GM21576 (cell line): ENCODE data around the gene OR12D2.
"Not testable (repeated sequence)": the region's sequence is repeated elsewhere in the genome, so short reads cannot be mapped to it uniquely, and the experiment has no call there.

Experiments used
- ATAC-seq: cut with Tn5 transposase; IDR thresholded peaks from one replicate; pipeline ENCODE4 v1.9.1; 2021; ENCODE audit warnings: mild to moderate bottlenecking, moderate library complexity; ENCODE audit not compliant: unreplicated experiment

Gene OR12D2, protein sequence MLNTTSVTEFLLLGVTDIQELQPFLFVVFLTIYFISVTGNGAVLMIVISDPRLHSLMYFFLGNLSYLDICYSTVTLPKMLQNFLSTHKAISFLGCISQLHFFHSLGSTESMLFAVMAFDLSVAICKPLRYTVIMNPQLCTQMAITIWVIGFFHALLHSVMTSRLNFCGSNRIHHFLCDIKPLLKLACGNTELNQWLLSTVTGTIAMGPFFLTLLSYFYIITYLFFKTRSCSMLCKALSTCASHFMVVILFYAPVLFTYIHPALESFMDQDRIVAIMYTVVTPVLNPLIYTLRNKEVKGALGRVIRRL

GRCh38 chr6:29395331-29395730, at the start of gene OR12D2:
Gene OR12D2, plus strand, starts transcription at chr6:29395631. Its CDS starts 1,069 bp downstream, at chr6:29396700.
- no peak for ATAC-seq

DNA sequence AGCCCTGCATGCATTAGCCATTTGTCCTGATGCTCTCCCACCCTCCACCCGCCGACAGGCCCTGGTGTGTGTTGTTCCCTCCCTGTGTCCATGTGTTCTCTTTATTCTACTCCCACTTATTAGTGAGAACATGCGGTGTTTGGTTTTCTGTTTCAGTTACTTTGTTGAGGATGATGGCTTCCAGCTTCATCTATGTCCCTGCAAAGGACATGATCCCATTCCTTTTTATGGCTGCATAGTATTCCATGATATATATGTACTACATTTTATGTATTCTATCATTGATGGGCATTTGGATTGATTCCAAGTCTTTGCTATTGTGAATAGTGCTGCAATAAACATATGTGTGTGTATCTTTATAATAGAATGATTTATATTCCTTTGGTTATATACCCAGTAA, 46.1 kb upstream of the OR12D2 start:
- not testable (repeated sequence) for ATAC-seq

DNA sequence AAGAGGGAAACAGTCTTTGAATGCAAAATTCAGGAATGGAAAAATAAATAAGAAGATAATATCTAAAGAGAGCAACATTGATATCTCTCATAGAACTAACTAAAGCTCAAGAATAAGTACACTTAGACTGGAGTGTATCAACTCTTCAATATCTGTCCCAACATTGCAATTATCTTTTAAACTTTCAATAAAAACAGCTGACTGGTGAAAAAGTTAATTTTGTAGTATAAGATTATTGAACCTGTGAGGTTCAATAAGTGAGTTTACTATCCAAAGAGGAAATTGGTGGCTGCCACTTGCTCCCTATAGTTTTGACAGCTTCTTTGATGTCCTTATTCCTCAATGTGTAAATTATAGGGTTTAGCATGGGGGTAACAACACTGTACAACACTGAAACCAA, 40.5 kb upstream of the OR12D2 start:
- ATAC-seq: no peak

DNA sequence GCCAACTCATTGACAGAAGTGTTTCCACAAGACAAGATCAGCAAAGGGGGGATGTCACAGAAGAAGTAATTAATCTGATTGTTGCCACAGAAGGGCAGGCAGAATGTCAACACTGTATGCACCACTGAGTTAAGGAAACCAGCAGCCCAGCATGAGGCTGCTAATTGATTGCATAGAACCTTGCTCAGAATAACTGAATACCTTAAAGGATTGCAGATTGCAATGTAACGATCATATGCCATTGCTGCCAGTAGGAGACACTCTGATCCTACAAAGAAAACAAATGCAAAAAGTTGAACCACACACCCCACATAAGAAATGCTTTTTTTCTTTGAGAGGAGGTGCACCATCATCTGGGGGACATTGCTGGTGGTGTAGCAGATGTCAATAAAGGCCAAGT, 39.8 kb upstream of the OR12D2 start:
- no peak for ATAC-seq

DNA sequence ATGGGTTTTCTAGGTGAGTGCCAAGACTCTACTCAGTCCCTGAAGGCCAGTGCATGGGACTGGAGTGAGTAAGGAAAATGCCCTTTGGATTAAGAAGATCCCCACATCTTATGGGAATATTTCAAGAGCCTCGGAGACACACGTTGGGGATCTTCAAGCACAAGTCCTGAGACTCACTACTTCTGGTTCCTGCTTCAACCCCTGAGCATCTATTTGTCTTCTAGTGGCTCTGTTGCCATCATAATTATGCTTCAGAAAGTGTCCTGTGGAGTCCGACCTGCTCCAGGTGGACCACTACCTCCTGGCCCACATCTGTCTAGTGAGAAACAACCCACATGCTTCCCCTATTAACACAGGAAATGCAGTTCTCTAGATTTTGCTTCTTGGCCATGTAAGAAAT, 26.7 kb upstream of the OR12D2 start, which contains the start of gene OR5V1:
Gene OR5V1, minus strand, starts transcription at position 101 of the 400 bp plus-strand sequence. CDS start 12,670 bp downstream, outside the sequence.
- ATAC-seq: no peak

DNA sequence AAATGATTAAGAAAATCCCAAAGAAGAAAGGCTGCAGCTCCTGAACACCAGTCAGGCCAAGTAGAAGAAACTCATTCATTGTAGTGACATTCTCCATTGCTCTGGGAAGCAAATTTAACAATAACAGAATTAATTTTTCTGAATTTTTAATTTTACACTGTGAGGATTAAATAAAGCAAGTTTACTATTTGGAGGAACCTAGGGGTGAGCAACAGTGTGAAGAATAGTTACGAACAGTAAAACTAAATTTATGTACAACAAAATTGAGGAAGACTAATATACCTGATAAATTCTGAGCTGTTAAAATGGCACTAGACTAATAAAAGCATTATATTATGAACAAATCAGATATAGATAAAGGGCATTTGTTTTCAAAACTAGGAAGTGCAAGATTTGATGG, 20.2 kb upstream of the OR12D2 start, which contains the start of gene OR12D3:
Gene OR12D3, minus strand, starts transcription at position 101 of the 400 bp plus-strand sequence. Its CDS starts 4 bp downstream, at position 97.
- ATAC-seq: no peak

DNA sequence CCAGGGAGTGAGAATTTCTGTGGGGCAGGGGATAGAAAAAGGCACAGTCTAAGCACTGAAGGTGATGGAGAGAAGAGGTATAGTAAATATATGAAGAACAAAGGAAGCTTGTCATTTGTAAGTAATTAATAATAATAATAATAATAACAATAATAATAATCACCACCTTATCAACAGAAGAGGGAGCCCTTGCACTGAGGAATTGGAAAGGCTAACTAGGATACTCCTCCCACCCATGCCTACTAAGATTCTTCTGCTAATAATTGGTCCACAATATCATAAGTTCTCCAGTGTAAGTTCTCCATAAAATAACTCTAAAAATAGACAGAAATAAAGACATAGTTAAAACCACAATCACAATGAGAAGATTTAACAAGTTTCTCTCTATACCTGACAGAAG, 19.4 kb upstream of the OR12D2 start:
- ATAC-seq: no peak

GRCh38 chr6:29388533-29388932, 6.9 kb upstream of the OR12D2 start:
- no peak for ATAC-seq

GRCh38 chr6:29399525-29399924, 4.1 kb downstream of the OR12D2 start:
- ATAC-seq: no peak

DNA sequence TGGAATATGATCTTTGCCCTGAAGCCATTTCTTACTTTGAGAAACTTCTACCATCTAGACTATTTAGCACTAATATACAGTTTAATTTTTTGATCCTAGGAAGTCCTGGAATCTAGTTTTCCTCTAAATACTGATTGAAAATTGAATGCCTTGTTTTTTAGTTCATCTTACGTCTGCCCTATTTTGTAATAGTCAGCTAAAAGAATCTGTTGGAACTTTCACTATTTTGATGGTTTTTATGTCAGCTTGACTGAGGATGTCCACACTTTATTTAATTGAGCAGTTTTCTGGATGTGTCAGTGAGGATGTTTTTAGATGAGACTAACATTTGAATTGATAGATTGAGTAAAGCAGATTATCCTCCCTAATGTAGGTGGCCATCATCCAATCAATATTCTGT, 8.4 kb downstream of the OR12D2 start:
- ATAC-seq: no peak

DNA sequence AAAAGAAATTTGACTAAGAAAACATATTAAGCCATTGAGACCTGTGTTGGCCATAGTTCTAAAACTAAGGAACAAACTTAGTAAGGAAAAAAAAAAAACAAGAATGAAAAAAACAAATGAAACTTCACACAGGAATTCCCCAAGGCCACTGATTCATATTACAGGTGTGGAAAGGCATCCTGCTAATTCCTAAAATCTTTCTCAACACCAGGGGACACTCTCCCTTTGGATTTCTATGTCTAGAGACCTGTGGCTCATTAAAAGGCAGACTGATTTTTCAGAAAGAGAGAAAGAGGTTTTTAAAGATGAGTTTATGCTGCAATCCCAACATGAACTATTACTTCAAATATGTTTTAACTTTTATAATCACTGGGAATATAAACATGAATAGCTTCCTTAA, 19.2 kb downstream of the OR12D2 start, which contains the start of gene OR12D1:
Gene OR12D1, plus strand, starts transcription at position 341 of the 400 bp plus-strand sequence.
- ATAC-seq: no peak

GRCh38 chr6:29419516-29419915, 24.1 kb downstream of the OR12D2 start:
- no peak for ATAC-seq

GRCh38 chr6:29424168-29424567, 28.7 kb downstream of the OR12D2 start:
- no peak for ATAC-seq

DNA sequence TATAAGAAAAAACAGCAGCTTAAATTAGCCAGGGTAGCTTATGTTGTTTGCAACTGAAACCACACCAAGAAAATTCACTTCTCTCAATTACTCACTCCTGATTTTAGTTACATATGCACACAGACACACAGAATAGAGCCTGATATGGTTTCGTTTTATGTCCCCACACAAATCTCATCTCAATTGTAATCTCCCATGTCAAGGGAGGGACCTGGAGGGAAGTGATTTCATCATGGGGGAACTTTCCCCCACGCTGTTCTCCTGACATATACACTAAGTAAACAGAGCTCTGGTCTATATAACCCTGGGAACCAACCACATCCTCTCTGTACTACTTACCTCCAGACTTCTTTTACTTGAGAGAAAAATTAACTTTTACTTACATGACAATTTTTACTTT, 29.1 kb downstream of the OR12D2 start:
- no peak for ATAC-seq

- no peak for ATAC-seq
Measured at GRCh38 chr6:29425075-29425474, 29.6 kb downstream of the OR12D2 start.

- ATAC-seq: no peak
Measured at GRCh38 chr6:29426654-29427053, 31.2 kb downstream of the OR12D2 start.

DNA sequence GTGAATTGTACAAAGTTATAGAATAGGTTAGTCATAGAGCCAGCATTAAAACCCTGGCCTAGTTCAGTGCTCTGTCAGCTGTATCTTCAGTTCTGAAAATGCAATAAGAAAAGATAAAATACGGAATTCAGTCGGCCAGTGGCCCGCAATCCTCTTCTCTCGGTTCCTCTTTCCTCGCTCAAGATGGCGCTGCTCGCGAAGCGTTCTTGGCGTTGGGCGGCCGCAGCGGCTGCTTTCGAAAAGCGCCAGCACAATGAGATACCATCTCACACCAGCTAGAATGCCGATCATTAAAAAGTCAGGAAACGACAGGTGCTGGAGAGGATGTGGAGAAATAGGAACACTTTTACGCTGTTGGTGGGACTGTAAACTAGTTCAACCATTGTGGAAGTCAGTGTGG, 41.3 kb downstream of the OR12D2 start:
- ATAC-seq: not testable (repeated sequence)

GRCh38 chr6:29439006-29439405, 43.6 kb downstream of the OR12D2 start, which contains the start of gene OR10C1:
Gene OR10C1, plus strand, starts transcription at chr6:29439306. Its CDS starts 710 bp downstream, at chr6:29440016.
- no peak for ATAC-seq

- ATAC-seq: no peak
Measured at GRCh38 chr6:29442719-29443118, 47.3 kb downstream of the OR12D2 start.

DNA sequence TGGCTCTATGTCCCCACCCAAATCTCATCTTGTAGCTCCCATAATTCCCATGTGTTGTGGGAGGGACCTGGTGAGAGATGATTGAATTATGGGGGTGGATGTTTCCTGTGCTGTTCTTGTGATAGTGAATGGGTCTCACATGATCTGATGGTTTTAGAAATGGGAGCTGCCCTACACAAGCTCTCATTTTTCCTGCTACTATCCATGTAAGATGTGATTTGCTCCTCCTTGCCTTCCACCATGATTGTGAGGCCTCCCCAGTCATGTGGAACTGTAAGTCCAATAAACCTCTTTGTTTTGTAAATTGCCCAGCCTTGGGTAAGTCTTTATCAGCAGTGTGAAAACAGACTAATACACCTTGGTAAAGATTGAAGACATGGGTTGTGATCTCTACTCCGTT, 48.6 kb downstream of the OR12D2 start:
- not testable (repeated sequence) for ATAC-seq
